KMS-11 (cell line): ENCODE measurements around the gene KRTAP4-9.

Experiments used
- H2AFZ ChIP-seq: fragments of 200-600 bp; sonication (generic); 2 replicates; pipeline ENCODE4 v1.6.1; 2016; ENCODE audit warnings: antibody characterized with exemption, mixed run types, low read depth
- H3K27ac ChIP-seq: fragments of 200-600 bp; sonication (generic); 2 replicates; pipeline ENCODE4 v1.6.1; 2016; ENCODE audit warnings: mild to moderate bottlenecking, mixed run types
- H3K27me3 ChIP-seq: fragments of 200-600 bp; sonication (generic); 2 replicates; pipeline ENCODE4 v1.6.1; 2017; ENCODE audit warnings: mild to moderate bottlenecking, low read depth, mixed run types, moderate library complexity; ENCODE audit not compliant: insufficient read depth
- H3K36me3 ChIP-seq: fragments of 200-600 bp; sonication (generic); 2 replicates; pipeline ENCODE4 v1.6.1; 2017; ENCODE audit warnings: mild to moderate bottlenecking, mixed run types; ENCODE audit not compliant: insufficient read depth
- H3K4me1 ChIP-seq: fragments of 200-600 bp; sonication (generic); 2 replicates; pipeline ENCODE4 v1.6.1; 2016; ENCODE audit warnings: mild to moderate bottlenecking, low read depth, mixed run types; ENCODE audit not compliant: poor library complexity, severe bottlenecking
- H3K4me2 ChIP-seq: fragments of 200-600 bp; sonication (generic); 2 replicates; pipeline ENCODE4 v1.7.0; 2016; ENCODE audit warnings: mild to moderate bottlenecking, mixed run types
- H3K4me3 ChIP-seq: fragments of 200-600 bp; sonication (generic); IDR thresholded peaks from 2 replicates; pipeline ENCODE4 v1.6.1; 2017; ENCODE audit warnings: low read depth, low read length, mixed read lengths; ENCODE audit not compliant: insufficient read depth
- H3K79me2 ChIP-seq: fragments of 200-600 bp; sonication (generic); 2 replicates; pipeline ENCODE4 v1.6.1; 2016; ENCODE audit warnings: low read depth, mixed run types; ENCODE audit not compliant: insufficient read depth
- H3K9ac ChIP-seq: fragments of 200-600 bp; sonication (generic); 2 replicates; pipeline ENCODE4 v1.6.1; 2016; ENCODE audit warnings: mild to moderate bottlenecking, mixed run types
- H4K20me1 ChIP-seq: fragments of 200-600 bp; sonication (generic); 2 replicates; pipeline ENCODE4 v1.6.1; 2016; ENCODE audit warnings: mild to moderate bottlenecking, mixed run types; ENCODE audit not compliant: insufficient read depth
- TF ChIP-seq, protein P1 (sequence below): fragments of 200-600 bp; sonication (generic); conservative IDR thresholded peaks from 2 replicates; pipeline ENCODE4 v1.6.1; 2017; ENCODE audit warnings: low read depth, mild to moderate bottlenecking, antibody characterized with exemption, low read length, moderate library complexity, mixed read lengths

KRTAP4-9 gene

DNA sequence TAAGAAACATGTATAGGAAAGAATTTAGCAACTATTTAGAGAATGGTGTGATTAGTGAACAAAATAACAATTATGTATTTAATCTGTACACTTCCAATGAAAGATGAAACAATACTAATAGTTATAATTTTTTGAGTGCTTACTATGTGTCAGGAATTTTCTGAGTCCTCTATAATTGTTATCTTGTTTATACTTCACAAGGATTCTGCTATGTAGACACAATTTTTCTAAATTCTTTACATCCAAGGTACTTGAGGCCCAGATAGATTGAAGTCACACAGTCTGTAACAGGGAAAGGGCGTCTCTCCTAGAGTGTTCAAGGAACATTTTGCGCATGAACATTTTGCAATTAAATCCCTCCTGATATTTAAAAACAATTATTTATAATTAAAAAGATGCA lies 19.9 kb downstream of the KRTAP4-9 start:
- Histone ChIP-seq H3K27me3 (no peaks in the 10 kb centered on the region), H3K4me3 (no peak overlapping the region), H4K20me1 (no peaks in the 10 kb centered on the region), H3K36me3 (no peaks in the 10 kb centered on the region), H3K9ac (no peak overlapping the region), H3K79me2 (no peaks in the 10 kb centered on the region), H2AFZ (no peak overlapping the region), H3K27ac (no peak overlapping the region), H3K4me2 (no peak overlapping the region), H3K4me1 (no peaks in the 10 kb centered on the region)
- TF ChIP-seq, protein P1, sequence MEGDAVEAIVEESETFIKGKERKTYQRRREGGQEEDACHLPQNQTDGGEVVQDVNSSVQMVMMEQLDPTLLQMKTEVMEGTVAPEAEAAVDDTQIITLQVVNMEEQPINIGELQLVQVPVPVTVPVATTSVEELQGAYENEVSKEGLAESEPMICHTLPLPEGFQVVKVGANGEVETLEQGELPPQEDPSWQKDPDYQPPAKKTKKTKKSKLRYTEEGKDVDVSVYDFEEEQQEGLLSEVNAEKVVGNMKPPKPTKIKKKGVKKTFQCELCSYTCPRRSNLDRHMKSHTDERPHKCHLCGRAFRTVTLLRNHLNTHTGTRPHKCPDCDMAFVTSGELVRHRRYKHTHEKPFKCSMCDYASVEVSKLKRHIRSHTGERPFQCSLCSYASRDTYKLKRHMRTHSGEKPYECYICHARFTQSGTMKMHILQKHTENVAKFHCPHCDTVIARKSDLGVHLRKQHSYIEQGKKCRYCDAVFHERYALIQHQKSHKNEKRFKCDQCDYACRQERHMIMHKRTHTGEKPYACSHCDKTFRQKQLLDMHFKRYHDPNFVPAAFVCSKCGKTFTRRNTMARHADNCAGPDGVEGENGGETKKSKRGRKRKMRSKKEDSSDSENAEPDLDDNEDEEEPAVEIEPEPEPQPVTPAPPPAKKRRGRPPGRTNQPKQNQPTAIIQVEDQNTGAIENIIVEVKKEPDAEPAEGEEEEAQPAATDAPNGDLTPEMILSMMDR = no peak

- no peak overlapping the region for H3K4me3 ChIP-seq
- H3K36me3 ChIP-seq = no peaks in the 10 kb centered on the region
- H4K20me1 ChIP-seq = no peaks in the 10 kb centered on the region
- H3K4me1 ChIP-seq = no peaks in the 10 kb centered on the region
- no peak overlapping the region for H2AFZ ChIP-seq
- no peak overlapping the region for H3K27ac ChIP-seq
- H3K4me2 ChIP-seq = no peak overlapping the region
- H3K27me3 ChIP-seq = no peaks in the 10 kb centered on the region
- H3K9ac ChIP-seq = no peak overlapping the region
- TF ChIP-seq, protein P1 = no peak
- H3K79me2 ChIP-seq = no peaks in the 10 kb centered on the region
Observed at GRCh38 chr17:41126412-41126811, 21.2 kb downstream of the KRTAP4-9 start.

- TF ChIP-seq, protein P1 = no peak
- H3K36me3 ChIP-seq = no peaks in the 10 kb centered on the region
Observed at GRCh38 chr17:41127371-41127770, 22.2 kb downstream of the KRTAP4-9 start.

GRCh38 chr17:41131979-41132378 lies 26.8 kb downstream of the KRTAP4-9 start:
- no peak overlapping the region for H3K4me2 ChIP-seq

More at GRCh38 chr17:41127371-41127770, 22.2 kb downstream of the KRTAP4-9 start:
- Histone ChIP-seq H3K27ac (no peak overlapping the region), H4K20me1 (no peaks in the 10 kb centered on the region), H3K4me1 (no peaks in the 10 kb centered on the region), H2AFZ (no peak overlapping the region), H3K4me3 (no peak overlapping the region), H3K4me2 (no peak overlapping the region), H3K79me2 (no peaks in the 10 kb centered on the region), H3K27me3 (no peaks in the 10 kb centered on the region), H3K9ac (no peak overlapping the region)

More at GRCh38 chr17:41131979-41132378, 26.8 kb downstream of the KRTAP4-9 start:
- Histone ChIP-seq H3K36me3 (no peaks in the 10 kb centered on the region), H3K27ac (no peak overlapping the region), H4K20me1 (no peaks in the 10 kb centered on the region), H3K79me2 (no peaks in the 10 kb centered on the region), H3K4me3 (no peak overlapping the region), H2AFZ (no peak overlapping the region), H3K4me1 (no peaks in the 10 kb centered on the region), H3K9ac (no peak overlapping the region), H3K27me3 (no peaks in the 10 kb centered on the region)
- TF ChIP-seq, protein P1 = no peak
